SU-DHL-6 (cell line): ENCODE results near the gene C16orf95.

Experiments
- H2AFZ ChIP-seq: fragments of 200-600 bp; sonication (generic); 2 replicates; pipeline ENCODE4 v1.6.1; 2014; ENCODE audit warnings: low read depth, mild to moderate bottlenecking, moderate library complexity, mixed read lengths, antibody characterized with exemption, low read length; ENCODE audit not compliant: severe bottlenecking
- H3F3A ChIP-seq: fragments of 200-600 bp; shearing (Covaris generic); 2 replicates; pipeline ENCODE4 v1.6.0; 2016; ENCODE audit warnings: antibody characterized with exemption, mild to moderate bottlenecking; ENCODE audit not compliant: insufficient read depth
- H3K27ac ChIP-seq: fragments of 200-600 bp; sonication (generic); 2 replicates; pipeline ENCODE4 v1.5.1; 2016; ENCODE audit warnings: low read depth, mild to moderate bottlenecking, low read length, moderate library complexity, mixed read lengths
- H3K27me3 ChIP-seq: fragments of 200-600 bp; sonication (generic), shearing (Covaris generic); 2 replicates; pipeline ENCODE4 v1.6.0; 2014; ENCODE audit warnings: mild to moderate bottlenecking, low read length
- H3K36me3 ChIP-seq: fragments of 200-600 bp; sonication (generic); 2 replicates; pipeline ENCODE4 v1.6.1; 2014; ENCODE audit warnings: mild to moderate bottlenecking, low read length, mixed read lengths
- H3K4me2 ChIP-seq: fragments of 300-600, 200-600 bp; shearing (Covaris generic), sonication (generic); 2 replicates; pipeline ENCODE4 v1.6.0; 2014; ENCODE audit warnings: low read length, low read depth, mild to moderate bottlenecking; ENCODE audit not compliant: poor library complexity, severe bottlenecking
- H3K4me3 ChIP-seq: fragments of 200-600 bp; sonication (generic); 2 replicates; pipeline ENCODE4 v1.5.1; 2014; ENCODE audit warnings: antibody characterized with exemption, low read length, mild to moderate bottlenecking, mixed read lengths; ENCODE audit not compliant: insufficient read depth, poor library complexity, severe bottlenecking
- H3K79me2 ChIP-seq: fragments of 200-600 bp; sonication (generic); 2 replicates; pipeline ENCODE4 v1.6.1; 2014; ENCODE audit warnings: mild to moderate bottlenecking, low read length, moderate library complexity; ENCODE audit not compliant: insufficient read depth
- H3K9ac ChIP-seq: fragments of 200-600 bp; sonication (generic); 2 replicates; pipeline ENCODE4 v1.7.0; 2014; ENCODE audit warnings: mild to moderate bottlenecking, low read length
- H3K9me2 ChIP-seq: fragments of 200-600 bp; sonication (generic); replicated peaks from 2 replicates; pipeline ENCODE4 v1.6.1; 2014; ENCODE audit warnings: low read length; ENCODE audit not compliant: insufficient read depth
- H3K9me3 ChIP-seq: fragments of 200-600 bp; sonication (generic); 2 replicates; pipeline ENCODE4 v1.6.1; 2014; ENCODE audit warnings: low read length, mixed read lengths; ENCODE audit not compliant: insufficient read depth
- H4K20me1 ChIP-seq: fragments of 200-600 bp; sonication (generic); 2 replicates; pipeline ENCODE4 v1.6.1; 2014; ENCODE audit warnings: low read depth, mild to moderate bottlenecking, antibody characterized with exemption, low read length, moderate library complexity, mixed read lengths
- CTCF ChIP-seq: fragments of 200-600 bp; sonication (generic); IDR thresholded peaks from one replicate; pipeline ENCODE4 v1.5.1; 2017; ENCODE audit warnings: antibody characterized with exemption, mild to moderate bottlenecking, low read length, moderate library complexity; ENCODE audit not compliant: insufficient read depth, poor library complexity, severe bottlenecking
- EZH2phosphoT487 ChIP-seq: fragments of 200-600 bp; sonication (generic), shearing (Covaris generic); conservative IDR thresholded peaks from 2 replicates; pipeline ENCODE4 v1.6.1; 2018; ENCODE audit warnings: mild to moderate bottlenecking, antibody characterized with exemption, low read length, moderate library complexity, mixed read lengths

Gene C16orf95

GRCh38 chr16:87320510-87321227 lies 3.5 kb upstream of the C16orf95 start:
- Histone ChIP-seq H2AFZ (no peak overlapping the region), H3K9me3 (no peaks in the 10 kb centered on the region), H3K9ac (no peak overlapping the region), H3K36me3 (no peaks in the 10 kb centered on the region), H3F3A (no peaks in the 10 kb centered on the region), H4K20me1 (no peaks in the 10 kb centered on the region), H3K9me2 (no peaks in the 10 kb centered on the region), H3K27ac (no peak overlapping the region), H3K79me2 (peaks cover 14% of the 10 kb centered on the region), H3K4me3 (no peak overlapping the region), H3K27me3 (no peaks in the 10 kb centered on the region), H3K4me2 (no peak overlapping the region)
- TF ChIP-seq CTCF, result no peak
- no peak for TF ChIP-seq EZH2phosphoT487

DNA sequence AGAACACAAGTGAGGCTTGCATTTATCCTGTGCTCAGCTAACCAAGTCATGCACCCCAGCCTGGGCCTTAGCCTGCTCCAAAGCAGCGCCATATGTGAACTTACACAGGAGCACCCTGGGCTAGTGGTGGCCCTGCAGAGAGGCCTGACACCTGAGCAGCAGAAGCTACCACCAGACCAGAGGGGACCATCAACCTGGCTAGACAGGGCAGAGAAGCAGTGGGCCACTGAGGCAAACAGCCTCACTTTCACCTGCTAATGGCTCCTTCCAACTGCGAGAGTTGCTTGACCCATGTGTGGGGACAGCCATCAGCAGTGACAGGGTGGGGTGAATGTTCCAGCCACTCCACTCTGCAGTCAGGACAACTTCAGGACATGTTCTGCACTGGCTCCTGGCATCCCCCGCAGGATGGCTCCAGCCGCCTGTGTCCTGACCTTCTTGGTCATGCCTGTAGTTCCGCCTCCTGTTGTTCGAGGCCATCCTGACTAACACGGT lies 2.9 kb upstream of the C16orf95 start:
- Histone ChIP-seq H3K27me3 (no peaks in the 10 kb centered on the region), H3K79me2 (peaks cover 14% of the 10 kb centered on the region), H3K9me2 (no peaks in the 10 kb centered on the region), H2AFZ (no peak overlapping the region), H3K4me2 (no peak overlapping the region), H3K36me3 (no peaks in the 10 kb centered on the region), H3F3A (no peaks in the 10 kb centered on the region), H4K20me1 (no peaks in the 10 kb centered on the region), H3K9ac (no peak overlapping the region), H3K27ac (no peak overlapping the region), H3K4me3 (no peak overlapping the region), H3K9me3 (no peaks in the 10 kb centered on the region)
- TF ChIP-seq CTCF (no peak), EZH2phosphoT487 (no peak)

DNA sequence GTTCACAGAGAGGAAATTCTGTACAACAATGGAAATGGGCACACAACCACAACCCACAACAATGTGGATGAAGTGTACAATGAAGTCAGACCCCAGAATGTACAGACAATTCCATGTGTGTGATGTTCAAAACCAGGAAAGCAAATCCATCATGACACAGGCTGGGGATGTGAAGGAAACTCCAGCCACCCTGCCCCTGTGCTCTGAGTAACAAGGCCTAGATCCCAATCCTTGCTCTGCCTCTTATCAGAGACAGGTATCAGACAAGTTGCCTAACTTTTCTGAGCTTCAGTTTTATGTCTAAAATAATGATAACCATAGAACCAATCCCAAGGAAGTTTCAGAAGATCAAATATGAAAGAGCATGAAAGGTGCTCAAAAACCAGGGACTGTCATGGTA lies 1.8 kb upstream of the C16orf95 start:
- Histone ChIP-seq H3F3A (no peaks in the 10 kb centered on the region), H3K36me3 (no peaks in the 10 kb centered on the region), H3K4me3 (no peak overlapping the region), H3K27ac (no peak overlapping the region), H3K27me3 (no peaks in the 10 kb centered on the region), H3K79me2 (peaks cover 14% of the 10 kb centered on the region), H3K9me3 (no peaks in the 10 kb centered on the region), H3K9ac (peak overlapping the region; percentile 92; the same call in 1 of the 2 replicates), H4K20me1 (no peaks in the 10 kb centered on the region), H2AFZ (no peak overlapping the region), H3K9me2 (no peaks in the 10 kb centered on the region), H3K4me2 (peak overlapping the region; percentile 94)
- TF ChIP-seq CTCF, result no peak
- no peak for TF ChIP-seq EZH2phosphoT487
